ENCODE results near the gene GAPVD1. TPM values are rescaled to one million over a fixed set of nuclear protein-coding genes. Genes with fewer than 3 reads are reported as not detected.

GAPVD1 gene
- total and polyA plus RNA-seq, 12 donors = 6.9 to 40.0 (median 34.5) TPM

- TF ChIP-seq CTCF (IDR thresholded peaks at IDR 0.05) = no peak
- Histone ChIP-seq H3K9me3 (no peaks in the 10 kb centered on the region), H3K4me1 (peaks cover 0 to 15% (median 4%) of the 10 kb centered on the region in 9 donors), H3K27me3 (peaks cover 0 to 6% (median 3%) of the 10 kb centered on the region in 7 donors), H3K4me3 (no peak overlapping the region), H3K36me3 (no peaks in the 10 kb centered on the region), H3K27ac (no peak overlapping the region)
- 89 to 93% methylated on average over 9 of the region's 9 CpGs for WGBS, 2 donors
- no peak for DNase-seq
- intact Hi-C loops (cut with DNase I) = loop anchor here in 6 of 10 donors (2.0 to 10.0 kb wide), 6 partner anchors 121 to 604 kb away; partner anchors contain the start of genes NR6A1 (in 4 of the 6), OLFML2A (in 3 of the 6), HSPA5 (in 1 of the 6) and WDR38 (in 1 of the 6)
- ATAC-seq = no peak
Observed at GRCh38 chr9:125375820-125376219, 114.2 kb downstream of the GAPVD1 start.

- ATAC-seq (no peak), DNase-seq (no peak)
- H3K4me1 ChIP-seq = peaks cover 0 to 15% (median 4%) of the 10 kb centered on the region in 9 donors
- peaks cover 0 to 6% (median 3%) of the 10 kb centered on the region in 7 donors for H3K27me3 ChIP-seq
- 77 to 78% methylated on average over 24 of the region's 24 CpGs for WGBS, 2 donors
- H3K4me3 ChIP-seq = no peak overlapping the region
- no peaks in the 10 kb centered on the region for H3K36me3 ChIP-seq
- no peak overlapping the region for H3K27ac ChIP-seq
- no peaks in the 10 kb centered on the region for H3K9me3 ChIP-seq
- no peak for TF ChIP-seq CTCF (IDR thresholded peaks at IDR 0.05)
- intact Hi-C loops (cut with DNase I) = loop anchor here in 5 of 10 donors (5.0 to 10.0 kb wide), 5 partner anchors 122 to 604 kb away; partner anchors contain the start of genes NR6A1 (in 4 of the 5), OLFML2A (in 3 of the 5), HSPA5 (in 1 of the 5) and WDR38 (in 1 of the 5)
Observed at GRCh38 chr9:125376261-125377226, 114.9 kb downstream of the GAPVD1 start.

GRCh38 chr9:125377584-125378250 is 116.1 kb downstream of the GAPVD1 start:
- no peak overlapping the region for H3K27ac ChIP-seq
- peaks cover 0 to 6% (median 3%) of the 10 kb centered on the region in 7 donors for H3K27me3 ChIP-seq
- no peak for ATAC-seq
- no peak for TF ChIP-seq CTCF (IDR thresholded peaks at IDR 0.05)
- H3K36me3 ChIP-seq = no peaks in the 10 kb centered on the region
- H3K4me3 ChIP-seq = no peak overlapping the region
- DNase-seq = no peak
- H3K4me1 ChIP-seq = peaks cover 0 to 15% (median 4%) of the 10 kb centered on the region in 9 donors
- 66 to 93% methylated on average over 8 of the region's 8 CpGs for WGBS, 2 donors
- no peaks in the 10 kb centered on the region for H3K9me3 ChIP-seq
- intact Hi-C loops (cut with DNase I) = loop anchor here in 5 of 10 donors (5.0 to 10.0 kb wide), 5 partner anchors 123 to 605 kb away; partner anchors contain the start of genes NR6A1 (in 4 of the 5), OLFML2A (in 3 of the 5), HSPA5 (in 1 of the 5) and WDR38 (in 1 of the 5)

- 54 to 68% methylated on average over 9 of the region's 9 CpGs for WGBS, 2 donors
- Histone ChIP-seq H3K4me1 (peaks cover 0 to 15% (median 4%) of the 10 kb centered on the region in 9 donors), H3K9me3 (no peaks in the 10 kb centered on the region), H3K4me3 (no peak overlapping the region), H3K27ac (no peak overlapping the region), H3K36me3 (no peaks in the 10 kb centered on the region), H3K27me3 (peaks cover 0 to 6% (median 3%) of the 10 kb centered on the region in 7 donors)
- TF ChIP-seq CTCF (IDR thresholded peaks at IDR 0.05) = no peak
- intact Hi-C loops (cut with DNase I) = loop anchor here in 5 of 10 donors (5.0 to 10.0 kb wide), 5 partner anchors 124 to 606 kb away; partner anchors contain the start of genes NR6A1 (in 4 of the 5), OLFML2A (in 3 of the 5), HSPA5 (in 1 of the 5) and WDR38 (in 1 of the 5)
- ATAC-seq = no peak
- no peak for DNase-seq
Observed at GRCh38 chr9:125378778-125379177, 117.2 kb downstream of the GAPVD1 start.
